GM23248 (cell line): ENCODE measurements around the gene MKI67. TPM values are rescaled to one million over a fixed set of nuclear protein-coding genes. Genes with fewer than 3 reads are reported as not detected.

Source experiments
- DNase-seq: peaks from one replicate; pipeline ENCODE4 v3.0.0-alpha.2; 2015
- H2AFZ ChIP-seq: fragments of 200-600 bp; sonication (generic); 2 replicates; pipeline ENCODE4 v1.6.1; 2016; ENCODE audit warnings: antibody characterized with exemption
- H3F3A ChIP-seq: fragments of 200-600 bp; sonication (generic); 2 replicates; pipeline ENCODE4 v1.6.1; 2016; ENCODE audit warnings: mild to moderate bottlenecking, antibody characterized with exemption, mixed run types; ENCODE audit not compliant: insufficient read depth
- H3K27ac ChIP-seq: fragments of 200-600 bp; sonication (generic); 2 replicates; pipeline ENCODE4 v1.5.1; 2016; ENCODE audit warnings: mild to moderate bottlenecking
- H3K27me3 ChIP-seq: fragments of 200-600 bp; sonication (generic); replicated peaks from 2 replicates; pipeline ENCODE4 v1.6.1; 2016; ENCODE audit warnings: mild to moderate bottlenecking; ENCODE audit not compliant: insufficient read depth
- H3K36me3 ChIP-seq: fragments of 200-600 bp; sonication (generic); 2 replicates; pipeline ENCODE4 v1.6.1; 2016; ENCODE audit warnings: low read depth, mild to moderate bottlenecking
- H3K4me1 ChIP-seq: fragments of 200-600 bp; sonication (generic); 2 replicates; pipeline ENCODE4 v1.6.1; 2016; ENCODE audit warnings: mild to moderate bottlenecking; ENCODE audit not compliant: insufficient read depth
- H3K4me2 ChIP-seq: fragments of 200-600 bp; sonication (generic); one replicate; pipeline ENCODE4 v1.6.1; 2016; ENCODE audit warnings: mild to moderate bottlenecking; ENCODE audit not compliant: unreplicated experiment
- H3K4me3 ChIP-seq: fragments of 200-600 bp; sonication (generic); 2 replicates; pipeline ENCODE4 v1.5.1; 2016; ENCODE audit warnings: mild to moderate bottlenecking
- H3K79me2 ChIP-seq: fragments of 200-600 bp; sonication (generic); 2 replicates; pipeline ENCODE4 v1.6.1; 2016; ENCODE audit warnings: mild to moderate bottlenecking; ENCODE audit not compliant: insufficient read depth
- H3K9ac ChIP-seq: fragments of 200-600 bp; sonication (generic); 2 replicates; pipeline ENCODE4 v1.6.1; 2016; ENCODE audit warnings: mild to moderate bottlenecking
- H3K9me2 ChIP-seq: fragments of 200-600 bp; sonication (generic); 2 replicates; pipeline ENCODE4 v1.6.1; 2016; ENCODE audit warnings: mixed run types, mild to moderate bottlenecking, moderate library complexity; ENCODE audit not compliant: insufficient read depth
- H3K9me3 ChIP-seq: fragments of 200-600 bp; sonication (generic); one replicate; pipeline ENCODE4 v1.6.1; 2017; ENCODE audit warnings: low read depth
- H4K20me1 ChIP-seq: fragments of 200-600 bp; sonication (generic); 2 replicates; pipeline ENCODE4 v1.6.0; 2016; ENCODE audit not compliant: insufficient read depth
- EZH2 ChIP-seq: fragments of 200-600 bp; sonication (generic); IDR thresholded peaks from 2 replicates; pipeline ENCODE4 v1.6.1; 2018; ENCODE audit warnings: antibody characterized with exemption, mild to moderate bottlenecking; ENCODE audit not compliant: insufficient read depth, poor library complexity, severe bottlenecking
- EZH2phosphoT487 ChIP-seq: fragments of 200-600 bp; sonication (generic); IDR thresholded peaks from 2 replicates; pipeline ENCODE4 v1.6.1; 2018; ENCODE audit warnings: antibody characterized with exemption, moderate library complexity, mild to moderate bottlenecking, low read depth; ENCODE audit not compliant: insufficient read depth
- WGBS, 2 experiments: methylation state at CpG; one replicate each; pipeline ENCODE4 v1.1.6; 2015 to 2017; ENCODE audit warnings: low lambda C conversion rate in 2 of 2, low coverage in 1 of 2; ENCODE audit errors: missing lambda C conversion rate in 2 of 2; 5-methylcytosine and 5-hydroxymethylcytosine counted together
- in situ Hi-C: fragments of 300-500 bp; cut with MboI; formaldehyde crosslinking; loops from 2 replicates; pipeline ENCODE4 v1.15.0; 2020
- polyA plus RNA-seq: library from polyadenylated mRNA; unstranded; fragments of >200 nt; fragmentation: Nextera tagmentation; extraction: Ambion mirVana; gene quantifications from 2 replicates; pipeline ENCODE4 v1.2.1, GENCODE V29; 2016
- total RNA-seq: library from RNA; depleted of rRNA; stranded (reverse); fragments of >200 nt; shearing (Covaris generic); gene quantifications from 2 replicates; pipeline ENCODE4 v1.2.3, GENCODE V29; 2014

Gene MKI67
- total and polyA plus RNA-seq, 2 experiments from 2014 or later = 12.2 to 22.5 TPM

- Histone ChIP-seq H3K9ac (no peak overlapping the region), H3F3A (no peaks in the 10 kb centered on the region), H3K27me3 (no peaks in the 10 kb centered on the region), H4K20me1 (no peaks in the 10 kb centered on the region), H3K9me2 (no peaks in the 10 kb centered on the region), H3K27ac (no peak overlapping the region), H3K36me3 (no peaks in the 10 kb centered on the region; the same call in 1 of the 2 replicates), H3K4me1 (no peaks in the 10 kb centered on the region), H2AFZ (no peak overlapping the region), H3K4me2 (no peak overlapping the region), H3K9me3 (no peaks in the 10 kb centered on the region), H3K4me3 (no peak overlapping the region), H3K79me2 (no peaks in the 10 kb centered on the region)
- no peak for DNase-seq
- in situ Hi-C loops = no loop called here
- TF ChIP-seq EZH2 (no peak), EZH2phosphoT487 (no peak)
- WGBS, 2 experiments = 93 to 95% methylated on average over 19 of the region's 19 CpGs
Measured at GRCh38 chr10:128102480-128103228, 23.6 kb downstream of the MKI67 start.

- WGBS, 2 experiments = 93 to 100% methylated on average over 1 of the region's 1 CpG
- Histone ChIP-seq H3K36me3 (no peaks in the 10 kb centered on the region; the same call in 1 of the 2 replicates), H2AFZ (no peak overlapping the region)
Measured at GRCh38 chr10:128101901-128102300, 24.3 kb downstream of the MKI67 start.

DNA sequence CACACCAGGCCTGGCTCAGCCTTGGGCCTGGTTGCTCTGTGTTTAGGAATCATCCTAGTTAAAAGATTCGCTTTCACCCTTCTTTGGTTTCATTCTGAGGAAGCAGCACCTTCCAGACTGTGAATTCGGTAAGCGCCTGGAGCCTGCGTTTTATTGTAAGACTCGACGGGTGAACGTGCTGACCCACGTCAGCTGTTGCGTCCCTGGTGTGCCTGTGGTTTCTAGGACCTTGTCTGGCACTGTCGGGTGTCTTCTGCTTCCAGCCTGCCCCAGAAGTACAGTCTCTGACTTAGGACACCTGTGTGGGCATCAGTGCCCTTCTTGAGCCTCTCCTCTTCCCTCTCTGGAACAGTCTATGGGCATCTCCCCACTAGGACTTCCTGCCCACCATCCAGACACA is 26.3 kb downstream of the MKI67 start:
- no peak overlapping the region for H3K27ac ChIP-seq
- no peaks in the 10 kb centered on the region for H3F3A ChIP-seq
- H3K4me3 ChIP-seq = no peak overlapping the region
- H3K79me2 ChIP-seq = no peaks in the 10 kb centered on the region
- no peaks in the 10 kb centered on the region for H3K9me2 ChIP-seq
- no peak overlapping the region for H3K4me2 ChIP-seq
- in situ Hi-C loops = no loop called here
- no peaks in the 10 kb centered on the region for H3K27me3 ChIP-seq
- TF ChIP-seq EZH2 = no peak
- no peak for TF ChIP-seq EZH2phosphoT487
- no peak overlapping the region for H2AFZ ChIP-seq
- H4K20me1 ChIP-seq = no peaks in the 10 kb centered on the region
- no peak overlapping the region for H3K9ac ChIP-seq
- H3K36me3 ChIP-seq = no peaks in the 10 kb centered on the region
- no peaks in the 10 kb centered on the region for H3K4me1 ChIP-seq
- WGBS, 2 experiments = 95 to 96% methylated on average over 10 of the region's 10 CpGs
- no peaks in the 10 kb centered on the region for H3K9me3 ChIP-seq
- no peak for DNase-seq

More at GRCh38 chr10:128101901-128102300, 24.3 kb downstream of the MKI67 start:
- DNase-seq = no peak
- Histone ChIP-seq H3K9ac (no peak overlapping the region), H3K9me3 (no peaks in the 10 kb centered on the region), H4K20me1 (no peaks in the 10 kb centered on the region), H3F3A (no peaks in the 10 kb centered on the region), H3K79me2 (no peaks in the 10 kb centered on the region), H3K4me1 (no peaks in the 10 kb centered on the region), H3K27me3 (no peaks in the 10 kb centered on the region), H3K4me3 (no peak overlapping the region), H3K27ac (no peak overlapping the region), H3K9me2 (no peaks in the 10 kb centered on the region), H3K4me2 (no peak overlapping the region)
- TF ChIP-seq EZH2 = no peak
- TF ChIP-seq EZH2phosphoT487 = no peak
- in situ Hi-C loops = no loop called here

GRCh38 chr10:128098631-128099030 is 27.6 kb downstream of the MKI67 start:
- Histone ChIP-seq H3K27ac (no peak overlapping the region), H3K9me3 (no peaks in the 10 kb centered on the region), H3K4me1 (no peaks in the 10 kb centered on the region), H3K27me3 (no peaks in the 10 kb centered on the region), H3K4me2 (no peak overlapping the region), H3K9me2 (no peaks in the 10 kb centered on the region), H3F3A (no peaks in the 10 kb centered on the region), H3K4me3 (no peak overlapping the region), H3K79me2 (no peaks in the 10 kb centered on the region), H3K9ac (no peak overlapping the region), H3K36me3 (no peaks in the 10 kb centered on the region), H2AFZ (no peak overlapping the region), H4K20me1 (no peaks in the 10 kb centered on the region)
- TF ChIP-seq EZH2phosphoT487 (no peak), EZH2 (no peak)
- in situ Hi-C loops = no loop called here
- 89 to 93% methylated on average over 10 of the region's 10 CpGs for WGBS, 2 experiments
- DNase-seq = no peak
